ENCODE results near the gene P2RY2. TPM values are rescaled to one million over a fixed set of nuclear protein-coding genes. Genes with fewer than 3 reads are reported as not detected.

The P2RY2 gene
- total and polyA plus RNA-seq, 2 of the 8 experiments (the other 6 are each of a cell fraction or from before 2014, with no cell fraction given) = 1.0 to 1.5 TPM

- Histone ChIP-seq H3K9me3 (ENCODE audit: insufficient read depth in 2 of 2, low read depth in 1 of 2, low read length in 1 of 2) (no peaks in the 10 kb centered on the region), H3K27me3 (replicated peaks in 1 of 4; ENCODE audit: control insufficient read depth in 3 of 4, extremely low read depth in 1 of 4, insufficient read depth in 3 of 4, low read length in 3 of 4) (no peaks in the 10 kb centered on the region), H3K4me2 (ENCODE audit: insufficient read depth in 1 of 2, low read depth in 2 of 2, low read length in 2 of 2) (no peak overlapping the region), H3K4ac (replicated peaks; ENCODE audit: insufficient read length, low read depth, low read length) (no peak overlapping the region), H3K79me1 (ENCODE audit: low read depth, low read length) (no peaks in the 10 kb centered on the region), H3K18ac (ENCODE audit: extremely low read depth, low read length) (no peak overlapping the region), H2BK12ac (ENCODE audit: low read depth, low read length) (no peak overlapping the region), H3K27ac (ENCODE audit: low read depth, low read length) (no peak overlapping the region), H3K36me3 (ENCODE audit: control insufficient read depth in 2 of 4, insufficient read depth in 4 of 4, low read length in 3 of 4) (no peaks in the 10 kb centered on the region), H2BK20ac (ENCODE audit: low read length) (no peak overlapping the region), H3K79me2 (ENCODE audit: control insufficient read depth in 1 of 2, insufficient read depth in 2 of 2, low read length in 2 of 2) (no peaks in the 10 kb centered on the region), H4K5ac (ENCODE audit: insufficient read length, low read depth, low read length) (no peak overlapping the region), H4K91ac (replicated peaks; ENCODE audit: insufficient read length, low read length) (no peak overlapping the region), H3K23me2 (ENCODE audit: low read depth, low read length) (peaks cover 2% of the 10 kb centered on the region; the same call in 1 of the 2 replicates), H2BK120ac (replicated peaks; ENCODE audit: low read depth, low read length) (no peak overlapping the region), H3K14ac (ENCODE audit: insufficient read length) (no peak overlapping the region), H4K20me1 (replicated peaks in 1 of 2; ENCODE audit: control insufficient read depth in 1 of 2, insufficient read depth in 2 of 2, low read length in 2 of 2) (no peaks in the 10 kb centered on the region), H3K4me3 (ENCODE audit: extremely low read depth in 1 of 4, insufficient read depth in 2 of 4, low read depth in 3 of 4, low read length in 4 of 4) (no peak overlapping the region), H2BK15ac (ENCODE audit: low read length) (no peak overlapping the region), H2AK5ac (ENCODE audit: low read depth, low read length) (no peak overlapping the region), H3K9ac (replicated peaks in 1 of 4; ENCODE audit: extremely low read depth in 1 of 4, low read depth in 3 of 4, low read length in 3 of 4) (no peak overlapping the region), H2AFZ (ENCODE audit: low read length) (no peak overlapping the region), H3K23ac (ENCODE audit: insufficient read length) (no peak overlapping the region), H3K56ac (replicated peaks; ENCODE audit: insufficient read length, low read depth, low read length) (no peak overlapping the region), H3K4me1 (replicated peaks in 1 of 4; ENCODE audit: control insufficient read depth in 3 of 4, insufficient read depth in 4 of 4, low read length in 3 of 4) (peaks cover 7 to 20% (median 15%) of the 10 kb centered on the region in 4 experiments), H2BK5ac (ENCODE audit: low read depth, low read length) (no peak overlapping the region), H4K8ac (ENCODE audit: extremely low read depth, insufficient read depth, low read length) (no peak overlapping the region)
- DNase-seq (ENCODE audit: low read depth in 1 of 2, low spot score in 2 of 2) = no peak
- FAIRE-seq = no peak
- ChIA-PET POLR2A (ENCODE audit: partially characterized antibody) (interaction anchor here (0.8 kb wide), 1 partner anchor 38 kb away, joined by 5 read pairs; no protein-coding TSS in a partner anchor), CTCF (ENCODE audit: partially characterized antibody) (no interaction called here)
- TF ChIP-seq EZH2 (IDR thresholded peaks at IDR 0.05; ENCODE audit: low read depth, low read length, severe bottlenecking) = no peak
- no peak for TF ChIP-seq TBP (IDR thresholded peaks at IDR 0.05; ENCODE audit: low read depth, low read length)
- TF ChIP-seq RFX5 (IDR thresholded peaks at IDR 0.05; ENCODE audit: borderline replicate concordance, low read depth, low read length) = no peak
- no peak for TF ChIP-seq TAF1 (IDR thresholded peaks at IDR 0.05; ENCODE audit: low read depth, low read length)
- no peak for TF ChIP-seq TCF12 (IDR thresholded peaks at IDR 0.05; ENCODE audit: low read depth, low read length)
- no peak for TF ChIP-seq SIN3A (conservative IDR thresholded peaks at IDR 0.05 in 1 of 2, IDR thresholded peaks at IDR 0.05 in 1 of 2; ENCODE audit: low read depth in 1 of 2, low read length in 2 of 2)
- no peak for TF ChIP-seq CTBP2 (IDR thresholded peaks at IDR 0.05; ENCODE audit: borderline replicate concordance, insufficient read depth, insufficient read length, low read length)
- no peak for TF ChIP-seq BCL11A (IDR thresholded peaks at IDR 0.05; ENCODE audit: low read depth in 2 of 2, low read length in 2 of 2)
- 80% methylated on average over 4 of the region's 4 CpGs; no CpG with 5 or more reads in 1 of the 2 experiments for WGBS, 2 experiments (ENCODE audit: extremely low coverage in 1 of 2, insufficient coverage in 1 of 2, insufficient read length in 1 of 2, insufficient replicate concordance in 2 of 2, low coverage in 1 of 2, low lambda C conversion rate in 2 of 2, missing lambda C conversion rate in 1 of 2)
Measured at GRCh38 chr11:73197348-73197747, 20.7 kb upstream of the P2RY2 start.
